ENCODE results near the gene GALNTL6.
A peak's percentile ranks its signal among the peaks of the same experiment; 100 is the strongest.

The GALNTL6 gene

GRCh38 chr4:172543249-172543648 lies 730.0 kb downstream of the GALNTL6 start:
- no peak overlapping the region for H3K27ac Mint-ChIP-seq
- no peak overlapping the region for H3K4me3 Mint-ChIP-seq
- H3K9me3 Mint-ChIP-seq: no peaks in the 10 kb centered on the region
- no peak for TF ChIP-seq CTCF (IDR thresholded peaks at IDR 0.05)
- peaks cover 6% of the 10 kb centered on the region for H3K4me1 Mint-ChIP-seq
- no peaks in the 10 kb centered on the region for H3K27me3 Mint-ChIP-seq (ENCODE audit: low read depth, poor library complexity)
- DNase-seq: no peak
- no peaks in the 10 kb centered on the region for H3K36me3 Mint-ChIP-seq (ENCODE audit: low read depth)

- no peak for TF ChIP-seq CTCF (IDR thresholded peaks at IDR 0.05)
- H3K9me3 Mint-ChIP-seq: no peaks in the 10 kb centered on the region
- H3K36me3 Mint-ChIP-seq (ENCODE audit: low read depth): no peaks in the 10 kb centered on the region
- H3K27ac Mint-ChIP-seq: no peak overlapping the region
- peaks cover 2% of the 10 kb centered on the region for H3K27me3 Mint-ChIP-seq (ENCODE audit: low read depth, poor library complexity)
- H3K4me1 Mint-ChIP-seq: peaks cover 6% of the 10 kb centered on the region
- no peak overlapping the region for H3K4me3 Mint-ChIP-seq
- DNase-seq: no peak
These were observed 733.6 kb downstream of the GALNTL6 start for GRCh38 chr4:172546782-172547181.

- no peak overlapping the region for H3K4me3 Mint-ChIP-seq
- peaks cover 2% of the 10 kb centered on the region for H3K27me3 Mint-ChIP-seq (ENCODE audit: low read depth, poor library complexity)
- H3K4me1 Mint-ChIP-seq: peaks cover 6% of the 10 kb centered on the region
- no peaks in the 10 kb centered on the region for H3K9me3 Mint-ChIP-seq
- H3K27ac Mint-ChIP-seq: no peak overlapping the region
- TF ChIP-seq CTCF (IDR thresholded peaks at IDR 0.05): no peak
- DNase-seq: peak; percentile 9
- no peaks in the 10 kb centered on the region for H3K36me3 Mint-ChIP-seq (ENCODE audit: low read depth)
These were observed 734.5 kb downstream of the GALNTL6 start for GRCh38 chr4:172547724-172548123.

GRCh38 chr4:172553216-172553615 lies 740.0 kb downstream of the GALNTL6 start:
- no peaks in the 10 kb centered on the region for H3K9me3 Mint-ChIP-seq
- H3K27ac Mint-ChIP-seq: no peak overlapping the region
- H3K36me3 Mint-ChIP-seq (ENCODE audit: low read depth): no peaks in the 10 kb centered on the region
- no peaks in the 10 kb centered on the region for H3K4me1 Mint-ChIP-seq
- H3K4me3 Mint-ChIP-seq: no peak overlapping the region
- H3K27me3 Mint-ChIP-seq (ENCODE audit: low read depth, poor library complexity): peaks cover 2% of the 10 kb centered on the region
- TF ChIP-seq CTCF (IDR thresholded peaks at IDR 0.05): no peak
- DNase-seq: no peak

GRCh38 chr4:172554588-172554987 lies 741.4 kb downstream of the GALNTL6 start:
- Mint-ChIP-seq H3K36me3 (ENCODE audit: low read depth) (no peaks in the 10 kb centered on the region), H3K4me3 (no peak overlapping the region), H3K9me3 (no peaks in the 10 kb centered on the region), H3K27ac (no peak overlapping the region), H3K27me3 (ENCODE audit: low read depth, poor library complexity) (no peaks in the 10 kb centered on the region), H3K4me1 (no peaks in the 10 kb centered on the region)
- TF ChIP-seq CTCF (IDR thresholded peaks at IDR 0.05): no peak
- DNase-seq: no peak

- no peak for DNase-seq
- no peak for TF ChIP-seq CTCF (IDR thresholded peaks at IDR 0.05)
- Mint-ChIP-seq H3K4me1 (no peaks in the 10 kb centered on the region), H3K9me3 (no peaks in the 10 kb centered on the region), H3K27ac (no peak overlapping the region), H3K4me3 (no peak overlapping the region), H3K36me3 (ENCODE audit: low read depth) (no peaks in the 10 kb centered on the region), H3K27me3 (ENCODE audit: low read depth, poor library complexity) (no peaks in the 10 kb centered on the region)
These were observed 742.5 kb downstream of the GALNTL6 start for GRCh38 chr4:172555725-172556124.
